CD4-positive, alpha-beta memory T cell (primary cell): ENCODE data around the gene POU2F3. TPM values are rescaled to one million over a fixed set of nuclear protein-coding genes. Genes with fewer than 3 reads are reported as not detected.

Source experiments
- CTCF ChIA-PET: fragments of 350-600 bp; sonication (Branson Sonifier 250); formaldehyde crosslinking; loops from one replicate; lab custom pipeline; 2021; ENCODE audit warnings: inconsistent platforms; ENCODE audit not compliant: partially characterized antibody; lab: Charles Lee
- POLR2A ChIA-PET: fragments of 350-600 bp; sonication (Branson Sonifier 250); formaldehyde crosslinking; loops from one replicate; lab custom pipeline; 2021; ENCODE audit not compliant: partially characterized antibody; lab: Charles Lee
- DNase-seq, 5 donors: peaks; one replicate each; pipeline versions ENCODE4 v3.0.0 to v3.0.0-alpha.2; 2020 to 2022; ENCODE audit warnings: mixed read lengths in 1 of 5
- H3K27ac ChIP-seq: one replicate; pipeline ENCODE4 v1.7.0; 2013; ENCODE audit warnings: low read depth, low read length
- H3K27me3 ChIP-seq: 2 replicates; pipeline ENCODE4 v1.7.0; 2013; ENCODE audit warnings: mild to moderate bottlenecking, low read length, moderate library complexity; ENCODE audit not compliant: insufficient read depth
- H3K36me3 ChIP-seq: 2 replicates; pipeline ENCODE4 v1.7.0; 2013; ENCODE audit warnings: mild to moderate bottlenecking, low read length, moderate library complexity; ENCODE audit not compliant: insufficient read depth
- H3K4me1 ChIP-seq: 2 replicates; pipeline ENCODE4 v1.7.0; 2013; ENCODE audit warnings: mild to moderate bottlenecking, low read length, moderate library complexity; ENCODE audit not compliant: insufficient read depth
- H3K4me3 ChIP-seq, 2 donors: one replicate each; pipeline ENCODE4 v1.7.0; 2013; ENCODE audit warnings: low read length in 2 of 2, mild to moderate bottlenecking in 1 of 2
- H3K9me3 ChIP-seq, 2 donors: one replicate each; pipeline ENCODE4 v1.7.0; 2013; ENCODE audit warnings: low read length in 2 of 2, control low read depth in 1 of 2; ENCODE audit not compliant: control insufficient read depth in 1 of 2
- H3K27ac Mint-ChIP-seq, 7 donors: one replicate each; pipeline ENCODE4 v1.8.0; 2020 to 2021; ENCODE audit warnings: mixed read lengths in 7 of 7, mild to moderate bottlenecking in 6 of 7, inconsistent platforms in 3 of 7, moderate library complexity in 3 of 7
- H3K27me3 Mint-ChIP-seq, 2 donors: one replicate each; pipeline ENCODE4 v1.8.0; 2020 to 2021; ENCODE audit warnings: mixed read lengths in 2 of 2
- H3K36me3 Mint-ChIP-seq, 2 donors: one replicate each; pipeline ENCODE4 v1.8.0; 2020 to 2021; ENCODE audit warnings: mixed read lengths in 2 of 2, inconsistent platforms in 1 of 2, mild to moderate bottlenecking in 1 of 2
- H3K4me1 Mint-ChIP-seq, 4 donors: one replicate each; pipeline ENCODE4 v1.8.0; 2020 to 2021; ENCODE audit warnings: mixed read lengths in 4 of 4, mild to moderate bottlenecking in 1 of 4
- H3K4me3 Mint-ChIP-seq, 8 donors: one replicate each; pipeline ENCODE4 v1.8.0; 2020 to 2021; ENCODE audit warnings: mixed read lengths in 8 of 8, mild to moderate bottlenecking in 7 of 8, moderate library complexity in 6 of 8, inconsistent platforms in 3 of 8
- H3K9me3 Mint-ChIP-seq, 8 donors: one replicate each; pipeline ENCODE4 v1.8.0; 2020 to 2021; ENCODE audit warnings: mixed read lengths in 8 of 8, mild to moderate bottlenecking in 5 of 8, inconsistent platforms in 3 of 8, moderate library complexity in 1 of 8
- intact Hi-C: fragments of 100-400 bp; cut with micrococcal nuclease; formaldehyde crosslinking; loops from one replicate; pipeline ENCODE4 v1.15.1; 2023
- polyA plus RNA-seq, 2 donors: library from polyadenylated mRNA; unstranded; fragments of 300-500 nt; fragmentation: Illumina TruSeq; gene quantifications; one replicate each; pipeline ENCODE4 v1.2.3, GENCODE V29; 2021
- total RNA-seq, 2 experiments: library from RNA; stranded (reverse); gene quantifications; one replicate each; pipeline ENCODE4 v1.2.3, GENCODE V29; 2021

The POU2F3 gene
- total and polyA plus RNA-seq, 4 experiments from 2014 or later, result not detected

DNA sequence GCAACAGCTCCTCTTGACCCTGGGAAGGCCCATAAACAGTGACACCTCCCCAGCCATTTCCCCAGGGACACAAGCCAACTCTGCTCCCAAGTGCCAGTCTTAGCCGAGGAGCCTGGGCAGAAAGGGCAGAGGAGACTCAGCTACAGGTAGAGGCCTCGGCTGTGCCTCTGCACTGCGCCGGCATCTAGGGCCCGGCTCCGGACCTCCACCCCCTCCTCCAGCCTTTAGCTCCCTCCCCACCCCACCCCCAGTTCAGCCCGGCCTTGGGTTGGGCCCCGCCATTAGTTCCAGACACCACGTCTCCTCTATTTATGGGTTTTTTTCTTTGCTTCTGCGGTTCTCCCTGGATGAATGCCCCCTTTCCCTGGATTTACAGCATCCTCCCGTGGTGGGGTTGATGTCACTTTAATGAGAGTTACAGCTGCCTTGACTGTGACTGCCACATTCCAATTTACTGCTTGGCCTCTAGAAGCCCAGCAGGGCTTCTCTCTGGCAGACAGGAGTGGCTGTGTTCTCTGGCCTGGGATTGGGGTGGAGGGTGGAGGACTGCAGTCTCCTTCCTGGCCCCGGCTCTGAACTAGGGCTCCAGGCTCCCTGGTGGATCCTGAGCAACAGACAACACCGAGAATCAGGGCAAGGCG lies 42.6 kb upstream of the POU2F3 start:
- Histone ChIP-seq H3K27me3 (no peaks in the 10 kb centered on the region), H3K4me1 (no peaks in the 10 kb centered on the region), H3K4me3 (no peak overlapping the region), H3K36me3 (no peaks in the 10 kb centered on the region), H3K27ac (no peak overlapping the region), H3K9me3 (no peaks in the 10 kb centered on the region)
- H3K4me1 Mint-ChIP-seq, result no peaks in the 10 kb centered on the region
- H3K9me3 Mint-ChIP-seq, result no peaks in the 10 kb centered on the region
- intact Hi-C loops, result no loop called here
- DNase-seq, result no peak
- no peak overlapping the region for H3K4me3 Mint-ChIP-seq
- peaks cover 8 to 11% of the 10 kb centered on the region in 2 donors for H3K27me3 Mint-ChIP-seq
- no peak overlapping the region for H3K27ac Mint-ChIP-seq
- H3K36me3 Mint-ChIP-seq, result no peaks in the 10 kb centered on the region
- ChIA-PET CTCF (no interaction called here), POLR2A (no interaction called here)

DNA sequence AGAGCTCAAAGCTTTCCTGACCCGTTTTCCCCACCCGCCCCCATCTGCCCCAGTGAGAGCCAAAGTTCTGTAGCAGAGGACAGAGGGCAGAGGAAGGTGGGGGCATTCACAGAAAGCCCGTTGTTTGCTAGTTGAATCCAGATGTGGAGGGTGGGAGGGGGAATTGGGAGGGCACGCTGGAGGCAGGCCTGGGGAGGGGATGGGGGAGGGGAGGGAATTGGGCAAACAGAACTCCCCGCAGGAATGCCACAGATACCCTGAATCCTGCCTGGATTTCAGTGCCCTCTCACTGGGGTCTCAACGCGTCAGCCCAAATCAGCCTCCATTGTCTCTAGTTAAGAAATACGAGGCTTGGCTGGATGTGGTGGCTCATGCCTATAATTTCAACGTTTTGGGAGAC lies 42.0 kb upstream of the POU2F3 start:
- ChIA-PET POLR2A (no interaction called here), CTCF (no interaction called here)
- Histone ChIP-seq H3K9me3 (no peaks in the 10 kb centered on the region), H3K36me3 (no peaks in the 10 kb centered on the region), H3K27me3 (no peaks in the 10 kb centered on the region), H3K4me1 (no peaks in the 10 kb centered on the region), H3K27ac (no peak overlapping the region), H3K4me3 (no peak overlapping the region)
- DNase-seq, result no peak
- Mint-ChIP-seq H3K36me3 (no peaks in the 10 kb centered on the region), H3K27me3 (peaks cover 8 to 11% of the 10 kb centered on the region in 2 donors), H3K4me1 (no peaks in the 10 kb centered on the region), H3K9me3 (no peaks in the 10 kb centered on the region), H3K27ac (no peak overlapping the region), H3K4me3 (no peak overlapping the region)
- intact Hi-C loops, result no loop called here

DNA sequence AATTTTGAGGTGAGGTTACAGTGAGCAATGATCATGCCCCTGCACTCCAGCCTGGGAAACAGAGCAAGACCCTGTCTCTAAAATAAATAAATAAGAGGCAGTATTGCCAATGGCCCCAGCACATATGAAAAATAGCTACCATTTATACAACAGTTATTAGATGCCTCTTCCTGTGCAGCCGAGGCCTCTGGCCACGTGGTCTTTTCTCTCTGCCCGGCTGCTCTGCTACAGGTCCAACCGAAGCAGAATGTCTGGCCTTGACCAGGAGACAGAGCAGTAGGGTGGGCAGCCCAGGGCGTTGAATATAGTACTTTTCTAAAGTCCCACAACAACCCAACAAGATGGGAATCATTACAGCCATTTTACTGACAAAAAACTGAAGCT lies 41.5 kb upstream of the POU2F3 start:
- Histone ChIP-seq H3K27ac (no peak overlapping the region), H3K36me3 (no peaks in the 10 kb centered on the region), H3K9me3 (no peaks in the 10 kb centered on the region), H3K4me3 (no peak overlapping the region), H3K27me3 (no peaks in the 10 kb centered on the region), H3K4me1 (no peaks in the 10 kb centered on the region)
- CTCF ChIA-PET, result no interaction called here
- POLR2A ChIA-PET, result no interaction called here
- no peak for DNase-seq
- H3K27me3 Mint-ChIP-seq, result peaks cover 8 to 11% of the 10 kb centered on the region in 2 donors
- H3K4me1 Mint-ChIP-seq, result no peaks in the 10 kb centered on the region
- no peak overlapping the region for H3K4me3 Mint-ChIP-seq
- H3K36me3 Mint-ChIP-seq, result no peaks in the 10 kb centered on the region
- intact Hi-C loops, result no loop called here
- no peak overlapping the region for H3K27ac Mint-ChIP-seq
- H3K9me3 Mint-ChIP-seq, result no peaks in the 10 kb centered on the region

DNA sequence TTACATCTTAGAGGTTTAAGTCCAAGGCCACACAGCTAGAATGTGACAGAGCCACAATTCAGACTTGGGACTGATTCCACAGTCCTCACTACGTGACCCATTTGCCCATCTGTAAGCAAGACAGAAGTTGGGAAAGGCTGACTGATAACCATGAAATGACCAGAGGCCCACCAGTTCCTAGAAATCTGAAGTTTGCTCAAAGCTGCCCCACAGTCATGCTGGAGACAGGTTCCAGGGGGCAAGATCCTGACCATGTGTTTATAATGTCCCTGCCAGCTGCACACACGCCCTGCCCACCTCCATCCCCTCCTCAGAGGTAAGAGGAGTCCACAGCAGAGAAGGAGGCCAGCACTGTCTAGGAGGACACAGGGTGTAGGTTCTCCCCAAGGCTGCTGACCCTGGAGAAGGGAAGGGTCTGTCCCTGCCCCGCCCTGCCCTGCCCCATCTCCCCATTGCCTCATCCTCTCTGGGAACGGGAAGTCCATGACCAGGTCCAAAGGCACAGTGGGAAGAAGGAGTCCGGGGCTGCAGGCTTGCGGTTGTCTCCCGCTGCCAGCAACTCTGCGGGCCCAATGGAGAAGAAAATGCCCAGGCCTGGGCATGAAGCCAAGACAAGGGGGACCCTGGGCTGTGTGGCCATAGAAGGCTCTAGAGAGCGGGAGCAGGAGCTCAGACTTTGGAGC lies 41.0 kb upstream of the POU2F3 start:
- Mint-ChIP-seq H3K36me3 (no peaks in the 10 kb centered on the region), H3K9me3 (no peaks in the 10 kb centered on the region), H3K27ac (no peak overlapping the region), H3K4me3 (no peak overlapping the region), H3K4me1 (no peaks in the 10 kb centered on the region), H3K27me3 (peaks cover 10 to 11% of the 10 kb centered on the region in 2 donors)
- ChIA-PET POLR2A (no interaction called here), CTCF (no interaction called here)
- no peak overlapping the region for H3K27ac ChIP-seq
- intact Hi-C loops, result no loop called here
- H3K4me3 ChIP-seq, result no peak overlapping the region
- no peaks in the 10 kb centered on the region for H3K4me1 ChIP-seq
- H3K9me3 ChIP-seq, result no peaks in the 10 kb centered on the region
- no peaks in the 10 kb centered on the region for H3K27me3 ChIP-seq
- no peak for DNase-seq
- H3K36me3 ChIP-seq, result no peaks in the 10 kb centered on the region

DNA sequence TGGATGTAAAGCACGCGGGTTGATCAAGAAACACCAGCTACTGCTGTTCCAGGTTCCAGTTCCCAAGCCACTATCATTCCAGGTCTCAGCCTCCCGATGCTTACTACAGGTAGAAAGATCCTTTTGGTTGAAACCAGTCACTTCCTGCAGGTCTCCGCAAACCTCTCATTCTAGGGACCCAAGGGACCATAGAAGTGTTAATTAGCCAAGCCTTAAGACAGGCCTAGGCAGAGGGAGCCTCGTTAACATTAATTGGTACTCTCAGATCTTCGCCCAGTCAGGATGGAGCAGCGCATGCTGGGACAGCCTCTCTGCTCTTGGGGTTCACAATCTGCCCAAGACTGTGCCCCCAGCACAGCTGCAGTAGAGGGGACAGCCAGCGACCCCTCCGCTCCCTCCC lies 40.3 kb upstream of the POU2F3 start:
- ChIA-PET CTCF (no interaction called here), POLR2A (no interaction called here)
- Histone ChIP-seq H3K27ac (no peak overlapping the region), H3K9me3 (no peaks in the 10 kb centered on the region), H3K4me1 (no peaks in the 10 kb centered on the region), H3K36me3 (no peaks in the 10 kb centered on the region), H3K4me3 (no peak overlapping the region), H3K27me3 (no peaks in the 10 kb centered on the region)
- H3K4me1 Mint-ChIP-seq, result no peaks in the 10 kb centered on the region
- H3K27ac Mint-ChIP-seq, result no peak overlapping the region
- no peak overlapping the region for H3K4me3 Mint-ChIP-seq
- no peak for DNase-seq
- peaks cover 11 to 14% of the 10 kb centered on the region in 2 donors for H3K27me3 Mint-ChIP-seq
- H3K9me3 Mint-ChIP-seq, result no peaks in the 10 kb centered on the region
- H3K36me3 Mint-ChIP-seq, result no peaks in the 10 kb centered on the region
- intact Hi-C loops, result no loop called here

DNA sequence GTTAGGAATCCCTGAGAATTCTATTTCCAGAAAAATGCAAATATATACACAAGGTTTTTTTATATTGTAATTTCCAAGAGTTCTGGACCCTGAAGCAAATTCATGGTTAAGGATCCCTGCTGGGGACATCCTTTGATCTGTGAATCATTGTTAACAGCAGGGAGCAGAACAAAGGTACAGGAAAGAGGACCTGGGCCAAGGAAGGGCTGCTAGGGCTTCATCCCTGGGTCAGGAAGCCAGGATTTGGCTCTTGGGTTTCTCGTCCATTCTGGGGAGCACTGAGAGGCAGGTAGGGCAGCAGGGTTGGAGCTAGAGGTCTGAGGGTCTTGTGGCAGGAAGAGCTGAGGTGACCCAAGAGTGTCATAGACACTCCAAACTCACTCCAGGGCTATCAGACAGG lies 39.3 kb upstream of the POU2F3 start:
- H3K27me3 Mint-ChIP-seq, result peaks cover 11 to 14% of the 10 kb centered on the region in 2 donors
- intact Hi-C loops, result no loop called here
- no peaks in the 10 kb centered on the region for H3K36me3 Mint-ChIP-seq
- no peaks in the 10 kb centered on the region for H3K4me1 Mint-ChIP-seq
- no peak for DNase-seq
- Histone ChIP-seq H3K27ac (no peak overlapping the region), H3K4me3 (no peak overlapping the region), H3K36me3 (no peaks in the 10 kb centered on the region), H3K27me3 (no peaks in the 10 kb centered on the region), H3K4me1 (no peaks in the 10 kb centered on the region), H3K9me3 (no peaks in the 10 kb centered on the region)
- H3K9me3 Mint-ChIP-seq, result no peaks in the 10 kb centered on the region
- H3K27ac Mint-ChIP-seq, result no peak overlapping the region
- no peak overlapping the region for H3K4me3 Mint-ChIP-seq
- ChIA-PET CTCF (no interaction called here), POLR2A (no interaction called here)

DNA sequence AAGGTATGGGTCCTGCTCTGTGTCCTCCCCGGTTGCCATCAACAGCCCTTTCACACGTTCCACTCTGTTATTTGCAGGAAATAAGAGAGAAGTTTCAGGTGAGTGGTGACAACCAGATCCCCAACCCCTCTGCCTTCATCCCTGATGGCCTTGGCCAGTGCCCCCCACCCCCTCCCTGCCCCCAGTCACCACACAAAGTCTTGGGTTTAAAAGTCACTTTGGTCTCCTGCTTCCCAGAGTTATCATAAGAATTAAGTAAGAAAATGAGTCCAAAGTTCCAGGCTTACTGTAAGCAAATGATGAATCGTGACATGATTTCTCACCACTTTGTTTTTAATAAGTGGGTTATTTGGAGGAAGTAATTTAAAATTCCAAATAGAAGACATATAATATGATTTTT lies 38.3 kb upstream of the POU2F3 start:
- Histone ChIP-seq H3K4me3 (no peak overlapping the region), H3K27ac (no peak overlapping the region), H3K4me1 (no peaks in the 10 kb centered on the region), H3K27me3 (no peaks in the 10 kb centered on the region), H3K36me3 (no peaks in the 10 kb centered on the region), H3K9me3 (no peaks in the 10 kb centered on the region)
- Mint-ChIP-seq H3K27me3 (peaks cover 10 to 14% of the 10 kb centered on the region in 2 donors), H3K4me3 (no peak overlapping the region), H3K9me3 (no peaks in the 10 kb centered on the region), H3K36me3 (no peaks in the 10 kb centered on the region), H3K4me1 (no peaks in the 10 kb centered on the region), H3K27ac (no peak overlapping the region)
- ChIA-PET POLR2A (no interaction called here), CTCF (no interaction called here)
- no peak for DNase-seq
- intact Hi-C loops, result no loop called here
